HepG2 (cell line): ENCODE measurements around the gene NAA11. TPM values are rescaled to one million over a fixed set of nuclear protein-coding genes. Genes with fewer than 3 reads are reported as not detected.

ENCODE experiments used
- ATAC-seq: fragments of 200-7000 bp; cut with Tn5 transposase; 3 replicates; pipeline ENCODE4 v1.9.1; 2020; ENCODE audit warnings: mild to moderate bottlenecking, moderate library complexity
- BruUV-seq: library from RNA; stranded (reverse); fragments of 400-500 nt; replicated peaks from 2 replicates; lab custom pipeline; 2021; lab: Mats Ljungman, UMichigan
- CTCF ChIA-PET: fragments of 300-600 bp; formaldehyde crosslinking; extraction: SDS; loops from one replicate; lab custom pipeline; 2021; ENCODE audit warnings: low total read pairs, inconsistent platforms, low intra/inter-chr PET ratio; lab: Yijun Ruan, JAX
- POLR2A ChIA-PET: fragments of 350-600 bp; sonication (Branson Sonifier 250); formaldehyde crosslinking; loops from one replicate; lab custom pipeline; 2020; ENCODE audit warnings: antibody characterized with exemption, inconsistent platforms; lab: Yijun Ruan, JAX
- DNase-seq: peaks from one replicate; pipeline ENCODE4 v3.0.0-alpha.2; 2015; ENCODE audit warnings: low spot score
- FAIRE-seq: peaks from 3 replicates; lab custom pipeline; 2011; peaks lifted over from hg19 to GRCh38; lab: Jason Lieb, UNC
- H2AFZ ChIP-seq: one replicate; pipeline ENCODE4 v1.6.1; 2011; ENCODE audit warnings: low read length, inconsistent platforms
- H3K27ac ChIP-seq: fragments of 300-600 bp; 3 replicates; pipeline ENCODE4 v1.8.0; 2011; ENCODE audit warnings: mixed run types, mild to moderate bottlenecking, mixed read lengths, low read length, inconsistent platforms; ENCODE audit not compliant: insufficient read depth; ENCODE audit errors: extremely low read length
- H3K27me3 ChIP-seq, 2 experiments: fragments of 200-600 bp in 1 of 2; 2 replicates in 1 of 2; 3 replicates in 1 of 2; pipeline versions ENCODE4 v1.6.0 to v1.8.0; 2011; ENCODE audit warnings: low read length in 2 of 2, mild to moderate bottlenecking in 2 of 2, moderate library complexity in 2 of 2, inconsistent platforms in 1 of 2; ENCODE audit not compliant: insufficient read depth in 2 of 2, control insufficient read depth in 1 of 2
- H3K36me3 ChIP-seq, 2 experiments: fragments of 200-600 bp in 1 of 2; replicated peaks in 1 of 2; 2 replicates in 1 of 2; 3 replicates in 1 of 2; pipeline versions ENCODE4 v1.5.1 to v1.8.0; 2011; ENCODE audit warnings: low read length in 2 of 2, inconsistent platforms in 1 of 2; ENCODE audit not compliant: insufficient read depth in 2 of 2, control insufficient read depth in 1 of 2
- H3K4me1 ChIP-seq: 2 replicates; pipeline ENCODE4 v1.5.1; 2012; ENCODE audit warnings: low read length, inconsistent platforms; ENCODE audit not compliant: insufficient read depth
- H3K4me2 ChIP-seq: 2 replicates; pipeline ENCODE4 v1.6.0; 2011; ENCODE audit warnings: low read depth, low read length, inconsistent platforms
- H3K4me3 ChIP-seq, 3 experiments: fragments of 200-600 bp in 1 of 3; sonication (generic), shearing (Covaris generic) in 1 of 3; replicated peaks in 1 of 3; 2 replicates each; pipeline ENCODE4 v1.5.1; 2011 to 2016; ENCODE audit warnings: low read length in 3 of 3, inconsistent platforms in 2 of 3, low read depth in 2 of 3, mild to moderate bottlenecking in 2 of 3, control low read depth in 1 of 3, mixed read lengths in 1 of 3; ENCODE audit not compliant: insufficient read depth in 1 of 3
- H3K79me2 ChIP-seq: one replicate; pipeline ENCODE4 v1.6.1; 2011; ENCODE audit warnings: low read length, inconsistent platforms; ENCODE audit not compliant: insufficient read depth
- H3K9ac ChIP-seq: 2 replicates; pipeline ENCODE4 v1.6.0; 2011; ENCODE audit warnings: mild to moderate bottlenecking, low read depth, low read length, inconsistent platforms; ENCODE audit not compliant: insufficient read depth
- H3K9me3 ChIP-seq: 2 replicates; pipeline ENCODE4 v1.5.1; 2012; ENCODE audit warnings: mild to moderate bottlenecking, low read length
- H4K20me1 ChIP-seq: 2 replicates; pipeline ENCODE4 v1.6.0; 2011; ENCODE audit warnings: inconsistent platforms, mild to moderate bottlenecking, low read length, moderate library complexity; ENCODE audit not compliant: insufficient read depth
- RFXANK ChIP-seq: IDR thresholded peaks from 2 replicates; pipeline ENCODE4 v1.6.1; 2016
- RORA ChIP-seq: sonication (generic); formaldehyde crosslinking; IDR thresholded peaks from 2 replicates; pipeline ENCODE4 v1.5.0; 2020; ENCODE audit warnings: mild to moderate bottlenecking, missing genetic modification reagents, moderate library complexity
- ZNF256 ChIP-seq: sonication (generic); formaldehyde crosslinking; conservative IDR thresholded peaks from 2 replicates; pipeline ENCODE4 v1.4.0; 2020; ENCODE audit warnings: missing genetic modification reagents
- ZNF543 ChIP-seq: sonication (generic); formaldehyde crosslinking; IDR thresholded peaks from 2 replicates; pipeline ENCODE4 v1.4.0; 2020; ENCODE audit warnings: mild to moderate bottlenecking, missing genetic modification reagents
- ZNF709 ChIP-seq: sonication (generic); formaldehyde crosslinking; IDR thresholded peaks from 2 replicates; pipeline ENCODE4 v1.5.0; 2020; ENCODE audit warnings: mild to moderate bottlenecking, missing genetic modification reagents
- ZNF883 ChIP-seq: sonication (generic); formaldehyde crosslinking; IDR thresholded peaks from 2 replicates; pipeline ENCODE4 v1.5.1; 2020; ENCODE audit warnings: mild to moderate bottlenecking, missing genetic modification reagents; ENCODE audit errors: not compliant biosample characterization
- ZSCAN25 ChIP-seq: sonication (generic); formaldehyde crosslinking; IDR thresholded peaks from 2 replicates; pipeline ENCODE4 v1.8.0; 2022; ENCODE audit warnings: mild to moderate bottlenecking, missing genetic modification reagents
- WGBS: methylation state at CpG from one replicate; pipeline ENCODE4 v1.1.6; 2017; ENCODE audit warnings: low lambda C conversion rate; 5-methylcytosine and 5-hydroxymethylcytosine counted together
- in situ Hi-C: cut with HindIII; loops from 2 replicates; pipeline ENCODE4 v1.10.0; 2017; ENCODE audit warnings: low pct_unique_long_range_greater_than_20kb; ENCODE audit not compliant: extremely low pct_ligation_motif_present
- intact Hi-C: fragments of 100-400 bp; cut with micrococcal nuclease; formaldehyde crosslinking; loops from one replicate; pipeline ENCODE4 v1.10.0; 2022; ENCODE audit not compliant: unreplicated experiment
- polyA plus RNA-seq, 8 experiments: library from polyadenylated mRNA; depleted of rRNA in 3 of 8; stranded (reverse) in 7 of 8; unstranded in 1 of 8; fragments of >200 nt; fragmentation: Illumina TruSeq in 4 of 8; extraction: Trizol in 4 of 8; gene quantifications; 2 replicates each; pipeline versions ENCODE4 v1.2.1 to v1.2.3, GENCODE V29; 2011 to 2016; ENCODE audit warnings: low read depth in 4 of 8, missing spikeins in 1 of 8, mixed read lengths in 1 of 8; ENCODE audit not compliant: insufficient read depth in 1 of 8
- total RNA-seq, 5 experiments: library from RNA; depleted of rRNA; stranded (reverse); fragments of >200 nt; fragmentation: Illumina TruSeq; extraction: Trizol; gene quantifications; 2 replicates each; pipeline ENCODE4 v1.2.3, GENCODE V29; 2016; ENCODE audit warnings: low read depth in 1 of 5
- TF ChIP-seq, protein P1 (sequence below): sonication (generic); formaldehyde crosslinking; IDR thresholded peaks from 2 replicates; pipeline ENCODE4 v1.4.0; 2020; ENCODE audit warnings: missing genetic modification reagents
- TF ChIP-seq, protein P2 (sequence below): sonication (generic); formaldehyde crosslinking; IDR thresholded peaks from 2 replicates; pipeline ENCODE4 v1.8.0; 2022; ENCODE audit warnings: mild to moderate bottlenecking, missing genetic modification reagents, borderline replicate concordance
- TF ChIP-seq, protein P3 (sequence below): IDR thresholded peaks from 2 replicates; pipeline ENCODE4 v1.6.1; 2016; ENCODE audit warnings: mild to moderate bottlenecking, missing biosample characterization, missing genetic modification reagents
- TF ChIP-seq, protein P4 (sequence below): IDR thresholded peaks from 2 replicates; pipeline ENCODE4 v1.6.1; 2016

NAA11 gene
- total and polyA plus RNA-seq, 2 of the 13 experiments (the other 11 are each of a cell fraction or from before 2014, with no cell fraction given), result not detected

DNA sequence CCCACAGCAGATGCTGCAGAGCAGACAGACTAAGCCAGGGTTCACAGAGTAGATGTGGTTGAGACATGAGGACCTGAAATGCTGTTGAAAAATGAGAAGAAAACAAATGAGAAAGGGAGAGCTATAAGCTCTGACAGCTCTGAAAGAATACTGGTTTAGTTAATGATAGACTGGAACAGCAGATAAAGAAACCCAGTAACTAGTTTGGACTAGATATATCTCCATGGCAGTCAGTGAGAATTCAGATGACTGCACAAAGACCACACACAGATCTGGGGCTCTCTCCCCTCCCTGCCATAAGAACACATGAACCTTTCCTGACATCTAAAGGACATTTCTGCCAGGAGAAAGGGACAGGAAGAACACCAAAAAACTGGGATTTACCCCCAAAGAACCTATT is 8.2 kb downstream of the NAA11 start:
- ChIA-PET POLR2A (no interaction called here), CTCF (no interaction called here)
- no peak for ATAC-seq
- intact Hi-C loops (no loop called here), in situ Hi-C loops (no loop called here)
- H4K20me1 ChIP-seq, result no peaks in the 10 kb centered on the region
- H3K36me3 ChIP-seq, result no peaks in the 10 kb centered on the region
- no peak overlapping the region for H3K27ac ChIP-seq
- H3K27me3 ChIP-seq, result no peaks in the 10 kb centered on the region
- TF ChIP-seq RORA (CRISPR knock-in tag) (no peak), RFXANK (CRISPR knock-in tag) (no peak), ZSCAN25 (CRISPR knock-in tag) (no peak), ZNF709 (no peak)
- TF ChIP-seq, protein P1, sequence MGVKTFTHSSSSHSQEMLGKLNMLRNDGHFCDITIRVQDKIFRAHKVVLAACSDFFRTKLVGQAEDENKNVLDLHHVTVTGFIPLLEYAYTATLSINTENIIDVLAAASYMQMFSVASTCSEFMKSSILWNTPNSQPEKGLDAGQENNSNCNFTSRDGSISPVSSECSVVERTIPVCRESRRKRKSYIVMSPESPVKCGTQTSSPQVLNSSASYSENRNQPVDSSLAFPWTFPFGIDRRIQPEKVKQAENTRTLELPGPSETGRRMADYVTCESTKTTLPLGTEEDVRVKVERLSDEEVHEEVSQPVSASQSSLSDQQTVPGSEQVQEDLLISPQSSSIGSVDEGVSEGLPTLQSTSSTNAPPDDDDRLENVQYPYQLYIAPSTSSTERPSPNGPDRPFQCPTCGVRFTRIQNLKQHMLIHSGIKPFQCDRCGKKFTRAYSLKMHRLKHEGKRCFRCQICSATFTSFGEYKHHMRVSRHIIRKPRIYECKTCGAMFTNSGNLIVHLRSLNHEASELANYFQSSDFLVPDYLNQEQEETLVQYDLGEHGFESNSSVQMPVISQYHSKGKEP (CRISPR knock-in tag), result no peak
- TF ChIP-seq, protein P2, sequence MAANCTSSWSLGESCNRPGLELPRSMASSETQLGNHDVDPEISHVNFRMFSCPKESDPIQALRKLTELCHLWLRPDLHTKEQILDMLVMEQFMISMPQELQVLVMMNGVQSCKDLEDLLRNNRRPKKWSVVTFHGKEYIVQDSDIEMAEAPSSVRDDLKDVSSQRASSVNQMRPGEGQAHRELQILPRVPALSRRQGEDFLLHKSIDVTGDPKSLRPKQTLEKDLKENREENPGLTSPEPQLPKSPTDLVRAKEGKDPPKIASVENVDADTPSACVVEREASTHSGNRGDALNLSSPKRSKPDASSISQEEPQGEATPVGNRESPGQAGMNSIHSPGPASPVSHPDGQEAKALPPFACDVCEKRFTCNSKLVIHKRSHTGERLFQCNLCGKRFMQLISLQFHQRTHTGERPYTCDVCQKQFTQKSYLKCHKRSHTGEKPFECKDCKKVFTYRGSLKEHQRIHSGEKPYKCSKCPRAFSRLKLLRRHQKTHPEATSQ (CRISPR knock-in tag), result no peak
- no peaks in the 10 kb centered on the region for H3K9me3 ChIP-seq
- no peak overlapping the region for H2AFZ ChIP-seq
- no peak for FAIRE-seq
- H3K79me2 ChIP-seq, result no peaks in the 10 kb centered on the region
- H3K4me3 ChIP-seq, result no peak overlapping the region
- BruUV-seq, result no TSS peak
- H3K4me2 ChIP-seq, result no peak overlapping the region
- no peak for DNase-seq
- no peak overlapping the region for H3K9ac ChIP-seq
- H3K4me1 ChIP-seq, result no peaks in the 10 kb centered on the region

DNA sequence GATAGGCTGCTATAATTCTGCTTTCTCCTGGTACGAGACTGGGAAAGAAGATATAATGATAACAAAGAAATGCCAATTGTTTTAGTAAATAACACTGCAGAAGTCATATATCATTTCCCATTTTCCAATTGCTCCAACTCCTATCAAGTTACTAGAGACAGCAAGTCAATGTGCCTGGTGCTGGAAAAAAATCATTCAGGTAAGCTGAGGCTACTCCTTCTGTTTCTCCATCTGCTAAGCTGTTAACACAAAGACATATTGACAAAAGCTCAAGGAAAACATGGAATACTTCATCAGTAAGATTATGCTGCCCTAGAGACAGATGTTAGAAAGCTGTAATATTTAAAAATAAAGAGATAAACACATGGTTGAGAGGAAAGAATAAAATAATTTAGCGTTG is 10.0 kb downstream of the NAA11 start:
- no peak overlapping the region for H2AFZ ChIP-seq
- DNase-seq, result no peak
- no peak overlapping the region for H3K4me3 ChIP-seq
- no peaks in the 10 kb centered on the region for H4K20me1 ChIP-seq
- TF ChIP-seq ZNF256 (CRISPR knock-in tag) (no peak), ZNF543 (CRISPR knock-in tag) (no peak), ZNF883 (CRISPR knock-in tag) (no peak)
- TF ChIP-seq, protein P3, sequence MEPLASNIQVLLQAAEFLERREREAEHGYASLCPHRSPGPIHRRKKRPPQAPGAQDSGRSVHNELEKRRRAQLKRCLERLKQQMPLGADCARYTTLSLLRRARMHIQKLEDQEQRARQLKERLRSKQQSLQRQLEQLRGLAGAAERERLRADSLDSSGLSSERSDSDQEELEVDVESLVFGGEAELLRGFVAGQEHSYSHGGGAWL (CRISPR knock-in tag), result no peak
- TF ChIP-seq, protein P4, sequence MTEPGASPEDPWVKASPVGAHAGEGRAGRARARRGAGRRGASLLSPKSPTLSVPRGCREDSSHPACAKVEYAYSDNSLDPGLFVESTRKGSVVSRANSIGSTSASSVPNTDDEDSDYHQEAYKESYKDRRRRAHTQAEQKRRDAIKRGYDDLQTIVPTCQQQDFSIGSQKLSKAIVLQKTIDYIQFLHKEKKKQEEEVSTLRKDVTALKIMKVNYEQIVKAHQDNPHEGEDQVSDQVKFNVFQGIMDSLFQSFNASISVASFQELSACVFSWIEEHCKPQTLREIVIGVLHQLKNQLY (CRISPR knock-in tag), result no peak
- no peaks in the 10 kb centered on the region for H3K27me3 ChIP-seq
- H3K4me2 ChIP-seq, result no peak overlapping the region
- WGBS, result 1% methylated on average over 2 of the region's 2 CpGs
- ATAC-seq, result no peak
- no peaks in the 10 kb centered on the region for H3K79me2 ChIP-seq
- no peaks in the 10 kb centered on the region for H3K36me3 ChIP-seq
- intact Hi-C loops (no loop called here), in situ Hi-C loops (no loop called here)
- no peak overlapping the region for H3K27ac ChIP-seq
- POLR2A ChIA-PET, result no interaction called here
- BruUV-seq, result no TSS peak
- CTCF ChIA-PET, result no interaction called here
- FAIRE-seq, result no peak
- no peak overlapping the region for H3K9ac ChIP-seq
- H3K4me1 ChIP-seq, result no peaks in the 10 kb centered on the region
- no peaks in the 10 kb centered on the region for H3K9me3 ChIP-seq
